Esophagus squamous epithelium (tissue), 4 donors: Measurements from ENCODE around the gene HTRA2.

ENCODE experiments used
- CTCF ChIP-seq, 6 experiments: fragments of 450-650 bp in 4 of 6; fragments of 200-600 bp in 2 of 6; sonication (generic) in 2 of 6; IDR thresholded peaks; one replicate each; pipeline ENCODE4 v1.5.1; 2016 to 2019; ENCODE audit warnings: antibody characterized with exemption in 6 of 6, mild to moderate bottlenecking in 4 of 6, moderate library complexity in 4 of 6
- POLR2A ChIP-seq, 4 donors: fragments of 450-650 bp; IDR thresholded peaks; one replicate each; pipeline ENCODE4 v1.6.1; 2017; ENCODE audit warnings: antibody characterized with exemption in 4 of 4, mild to moderate bottlenecking in 4 of 4, moderate library complexity in 3 of 4

GRCh38 chr2:74502147-74502719 lies 27.5 kb upstream of the HTRA2 start:
- TF ChIP-seq POLR2A (IDR thresholded peaks at IDR 0.05) (no peak), CTCF (IDR thresholded peaks at IDR 0.05) (no peak)
